Stomach (tissue), 9 donors: ENCODE results near the gene IL4R. TPM values are rescaled to one million over a fixed set of nuclear protein-coding genes. Genes with fewer than 3 reads are reported as not detected.

Experiments
- DNase-seq, 2 donors: peaks; one replicate each; pipeline versions ENCODE4 v3.0.0 to v3.0.0-alpha.2; 2013 to 2019
- H3K27ac ChIP-seq, 5 donors: fragments of 200-600 bp in 4 of 5; sonication (generic) in 4 of 5; one replicate each; pipeline ENCODE4 v1.5.1; 2013 to 2019; ENCODE audit warnings: mild to moderate bottlenecking in 1 of 5, moderate library complexity in 1 of 5
- H3K27me3 ChIP-seq, 3 donors: fragments of 200-600 bp; sonication (generic); one replicate each; pipeline ENCODE4 v1.5.1; 2017 to 2019; ENCODE audit warnings: mixed run types in 1 of 3
- H3K36me3 ChIP-seq, 4 donors: fragments of 200-600 bp; sonication (generic); 1 replicate in 3 of 4; 2 replicates in 1 of 4; pipeline ENCODE4 v1.5.1; 2016 to 2019
- H3K4me1 ChIP-seq, 4 donors: fragments of 200-600 bp; sonication (generic); one replicate each; pipeline ENCODE4 v1.5.1; 2016 to 2019
- H3K4me3 ChIP-seq, 4 donors: fragments of 200-600 bp; sonication (generic) in 3 of 4; one replicate each; pipeline ENCODE4 v1.5.1; 2016 to 2019; ENCODE audit warnings: mild to moderate bottlenecking in 1 of 4
- H3K9me3 ChIP-seq, 4 donors: fragments of 200-600 bp; sonication (generic); one replicate each; pipeline ENCODE4 v1.5.1; 2016 to 2019
- CTCF ChIP-seq, 7 experiments: fragments of 450-650 bp in 4 of 7; fragments of 200-600 bp in 3 of 7; sonication (generic) in 3 of 7; IDR thresholded peaks; one replicate each; pipeline ENCODE4 v1.5.1; 2016 to 2019; ENCODE audit warnings: antibody characterized with exemption in 7 of 7, control low read depth in 2 of 7, mild to moderate bottlenecking in 1 of 7
- EP300 ChIP-seq: sonication (generic); formaldehyde crosslinking; IDR thresholded peaks from one replicate; pipeline ENCODE4 v1.6.1; 2017; ENCODE audit warnings: antibody characterized with exemption
- POLR2A ChIP-seq, 4 donors: fragments of 450-650 bp; IDR thresholded peaks; one replicate each; pipeline ENCODE4 v1.6.1; 2016; ENCODE audit warnings: antibody characterized with exemption in 4 of 4, control low read depth in 2 of 4, mild to moderate bottlenecking in 1 of 4, moderate library complexity in 1 of 4
- POLR2AphosphoS5 ChIP-seq, 3 donors: sonication (generic); formaldehyde crosslinking; IDR thresholded peaks; one replicate each; pipeline ENCODE4 v1.6.1; 2016; ENCODE audit warnings: antibody characterized with exemption in 3 of 3
- WGBS, 5 donors: extraction: QIAGEN DNeasy Blood & Tissue Kit in 3 of 5; methylation state at CpG; one replicate each; pipeline versions ENCODE4 v1.1.5 to v1.1.7; 2013 to 2018; 5-methylcytosine and 5-hydroxymethylcytosine counted together
- intact Hi-C: fragments of 100-400 bp; cut with DNase I; formaldehyde crosslinking; loops from one replicate; pipeline ENCODE4 v1.15.1; 2023; ENCODE audit warnings: low total_unique reads
- polyA plus RNA-seq, 3 donors: library from polyadenylated mRNA; stranded (reverse); fragments of 200-250 nt; gene quantifications; one replicate each; pipeline ENCODE4 v1.2.3, GENCODE V29; 2013
- total RNA-seq, 5 donors: library from RNA; depleted of rRNA; stranded (reverse); fragments of >200 nt; gene quantifications; one replicate each; pipeline versions ENCODE4 v1.1.0 to v1.2.3, GENCODE V29; 2014 to 2016
- donor health status: healthy with polysubstance abuse.
- donor health status: Bipolar disorder and iron deficiency.
- donor health status: healthy.

The IL4R gene
- total and polyA plus RNA-seq, 8 donors, result 17.4 to 120 (median 52.4) TPM

- Histone ChIP-seq H3K27me3 (no peaks in the 10 kb centered on the region), H3K4me1 (peaks cover 0 to 8% (median 4%) of the 10 kb centered on the region in 4 donors), H3K36me3 (no peaks in the 10 kb centered on the region), H3K4me3 (no peak overlapping the region), H3K9me3 (no peaks in the 10 kb centered on the region), H3K27ac (no peak overlapping the region)
- no peak for DNase-seq
- TF ChIP-seq POLR2AphosphoS5 (IDR thresholded peaks at IDR 0.05) (no peak), CTCF (IDR thresholded peaks at IDR 0.05) (no peak), EP300 (no peak)
- intact Hi-C loops, result loop anchor here (10.0 kb wide), 2 partner anchors 77 to 203 kb away; no protein-coding TSS in a partner anchor
- WGBS, 5 donors, result 57 to 68% (median 63%) methylated on average over 4 of the region's 4 CpGs
Measured at GRCh38 chr16:27377666-27378485, 64.1 kb downstream of the IL4R start.

GRCh38 chr16:27378871-27379481 is 65.2 kb downstream of the IL4R start:
- H3K27me3 ChIP-seq, result no peaks in the 10 kb centered on the region
- H3K27ac ChIP-seq, result no peak overlapping the region
- intact Hi-C loops, result loop anchor here (10.0 kb wide), 2 partner anchors 76 to 204 kb away; no protein-coding TSS in a partner anchor
- H3K36me3 ChIP-seq, result no peaks in the 10 kb centered on the region
- peaks cover 0 to 8% (median 4%) of the 10 kb centered on the region in 4 donors for H3K4me1 ChIP-seq
- DNase-seq, result no peak
- H3K9me3 ChIP-seq, result peaks cover 0 to 7% (median 5%) of the 10 kb centered on the region in 4 donors
- 45 to 65% (median 58%) methylated on average over 11 of the region's 11 CpGs for WGBS, 5 donors
- TF ChIP-seq CTCF (IDR thresholded peaks at IDR 0.05) (no peak), POLR2AphosphoS5 (IDR thresholded peaks at IDR 0.05) (no peak), EP300 (no peak), POLR2A (IDR thresholded peaks at IDR 0.05) (no peak)
- no peak overlapping the region for H3K4me3 ChIP-seq

GRCh38 chr16:27379919-27380318 is 66.1 kb downstream of the IL4R start:
- intact Hi-C loops, result loop anchor here (10.0 kb wide), 2 partner anchors 75 to 205 kb away; no protein-coding TSS in a partner anchor
- 87 to 96% (median 94%) methylated on average over 9 of the region's 9 CpGs for WGBS, 5 donors

More at GRCh38 chr16:27379919-27380318, 66.1 kb downstream of the IL4R start:
- no peaks in the 10 kb centered on the region for H3K36me3 ChIP-seq
- no peak overlapping the region for H3K4me3 ChIP-seq
- H3K9me3 ChIP-seq, result peaks cover 0 to 16% (median 11%) of the 10 kb centered on the region in 4 donors
- TF ChIP-seq POLR2A (IDR thresholded peaks at IDR 0.05), result no peak
- no peak for TF ChIP-seq POLR2AphosphoS5 (IDR thresholded peaks at IDR 0.05)
- no peak for TF ChIP-seq EP300
- TF ChIP-seq CTCF (IDR thresholded peaks at IDR 0.05), result no peak
- H3K27me3 ChIP-seq, result no peaks in the 10 kb centered on the region
- peaks cover 0 to 4% (median 1%) of the 10 kb centered on the region in 4 donors for H3K4me1 ChIP-seq
- H3K27ac ChIP-seq, result no peak overlapping the region
- no peak for DNase-seq
